ENCODE data around the gene PRPF19. TPM values are rescaled to one million over a fixed set of nuclear protein-coding genes. Genes with fewer than 3 reads are reported as not detected.

The PRPF19 gene
- total RNA-seq, 4 donors from 2014 or later, result 65.0 to 90.2 (median 84.1) TPM

DNA sequence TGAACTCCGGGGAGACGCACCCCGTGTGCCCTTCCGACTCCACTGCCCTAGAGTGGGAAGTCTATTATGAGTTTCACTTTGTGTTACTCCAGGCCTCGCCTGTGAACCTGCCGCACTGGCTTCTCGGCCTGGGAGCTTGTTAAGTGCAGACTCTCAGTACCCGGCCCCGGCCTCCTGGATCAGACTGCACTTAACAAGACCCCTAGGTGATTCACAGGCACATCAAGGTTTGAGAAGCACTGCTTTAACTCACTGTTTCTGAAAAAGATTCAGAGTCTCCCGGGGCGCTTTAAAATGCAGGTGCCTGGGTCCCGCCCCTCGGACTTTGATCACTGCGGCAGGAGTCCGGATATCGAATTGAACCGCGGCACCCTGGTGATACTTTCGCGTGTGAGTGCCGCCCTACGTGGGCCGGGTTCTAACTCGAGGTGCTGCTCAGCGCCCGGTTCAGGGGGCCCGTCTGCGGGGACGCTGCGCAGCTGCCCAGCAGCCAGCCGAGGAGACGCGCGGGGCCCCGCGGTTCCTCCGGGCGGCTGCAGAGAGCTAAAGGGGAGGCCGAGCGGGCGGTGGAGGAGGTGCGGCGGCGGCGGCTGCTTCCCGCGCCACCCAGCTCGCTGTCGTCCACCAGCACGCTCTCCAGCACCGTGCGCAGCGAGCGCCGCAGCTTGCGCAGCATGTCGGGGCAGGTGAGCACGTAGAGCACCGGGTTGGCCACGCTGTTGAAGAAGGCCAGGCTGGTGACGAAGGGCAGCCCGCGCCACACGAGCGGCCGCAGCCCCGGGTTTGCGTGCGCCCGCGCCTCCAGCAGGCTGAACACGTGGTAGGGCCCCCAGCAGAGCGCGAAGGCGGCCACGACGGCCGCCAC, 54.0 kb downstream of the PRPF19 start:
- intact Hi-C loops (cut with DNase I), result no loop called here
- DNase-seq, result no peak
- Histone ChIP-seq H3K4me1 (no peaks in the 10 kb centered on the region), H3K4me3 (no peak overlapping the region), H3K9me3 (no peaks in the 10 kb centered on the region), H3K27ac (no peak overlapping the region), H3K36me3 (peaks cover 24 to 61% (median 31%) of the 10 kb centered on the region in 3 donors), H3K27me3 (no peaks in the 10 kb centered on the region)
- TF ChIP-seq, protein P1, sequence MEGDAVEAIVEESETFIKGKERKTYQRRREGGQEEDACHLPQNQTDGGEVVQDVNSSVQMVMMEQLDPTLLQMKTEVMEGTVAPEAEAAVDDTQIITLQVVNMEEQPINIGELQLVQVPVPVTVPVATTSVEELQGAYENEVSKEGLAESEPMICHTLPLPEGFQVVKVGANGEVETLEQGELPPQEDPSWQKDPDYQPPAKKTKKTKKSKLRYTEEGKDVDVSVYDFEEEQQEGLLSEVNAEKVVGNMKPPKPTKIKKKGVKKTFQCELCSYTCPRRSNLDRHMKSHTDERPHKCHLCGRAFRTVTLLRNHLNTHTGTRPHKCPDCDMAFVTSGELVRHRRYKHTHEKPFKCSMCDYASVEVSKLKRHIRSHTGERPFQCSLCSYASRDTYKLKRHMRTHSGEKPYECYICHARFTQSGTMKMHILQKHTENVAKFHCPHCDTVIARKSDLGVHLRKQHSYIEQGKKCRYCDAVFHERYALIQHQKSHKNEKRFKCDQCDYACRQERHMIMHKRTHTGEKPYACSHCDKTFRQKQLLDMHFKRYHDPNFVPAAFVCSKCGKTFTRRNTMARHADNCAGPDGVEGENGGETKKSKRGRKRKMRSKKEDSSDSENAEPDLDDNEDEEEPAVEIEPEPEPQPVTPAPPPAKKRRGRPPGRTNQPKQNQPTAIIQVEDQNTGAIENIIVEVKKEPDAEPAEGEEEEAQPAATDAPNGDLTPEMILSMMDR (IDR thresholded peaks at IDR 0.05), result no peak
- no peak for TF ChIP-seq POLR2A (IDR thresholded peaks at IDR 0.05)
- 69 to 92% methylated on average over 2 to 15 of the region's 78 CpGs for WGBS, 2 donors

DNA sequence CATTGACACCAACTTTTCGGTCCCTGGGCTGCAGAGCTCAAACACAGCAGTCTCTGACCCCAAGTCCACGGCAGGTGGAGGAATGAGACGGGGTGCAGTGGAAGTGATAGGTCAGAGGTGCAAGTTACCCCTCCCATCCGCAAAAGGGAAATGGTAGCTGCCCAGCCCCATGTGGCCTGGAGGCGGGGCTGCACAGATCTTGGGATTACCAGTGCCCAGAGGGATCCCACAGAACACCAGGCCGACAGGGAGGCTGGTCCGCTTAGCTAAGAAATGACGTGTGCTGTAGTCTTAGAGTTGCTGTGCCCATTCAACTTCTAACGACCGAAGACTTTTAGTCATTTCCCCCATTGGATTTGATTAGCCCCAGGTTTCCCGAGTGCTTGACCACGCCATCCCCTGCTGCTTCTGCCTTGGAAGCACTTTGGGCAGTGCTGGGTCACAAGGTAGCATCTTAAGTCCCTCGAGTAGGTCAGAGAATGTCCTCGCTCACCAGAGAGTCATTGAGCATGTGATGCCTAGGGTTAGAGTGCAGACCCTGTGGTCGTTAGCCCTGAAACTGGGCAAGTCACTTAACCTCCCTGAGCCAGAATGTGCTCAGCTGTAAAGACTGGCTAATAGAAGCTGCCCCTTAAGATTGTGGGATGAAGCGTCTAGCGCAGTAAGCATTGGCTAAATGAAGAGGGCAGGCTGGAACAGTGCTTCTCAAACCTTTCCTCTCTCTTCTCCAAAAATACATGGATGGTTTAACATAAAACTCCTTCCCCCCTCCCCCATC, 54.9 kb downstream of the PRPF19 start:
- WGBS, 2 donors, result 82 to 85% methylated on average over 13 to 17 of the region's 17 CpGs
- intact Hi-C loops (cut with DNase I), result no loop called here
- no peak overlapping the region for H3K27ac ChIP-seq

DNA sequence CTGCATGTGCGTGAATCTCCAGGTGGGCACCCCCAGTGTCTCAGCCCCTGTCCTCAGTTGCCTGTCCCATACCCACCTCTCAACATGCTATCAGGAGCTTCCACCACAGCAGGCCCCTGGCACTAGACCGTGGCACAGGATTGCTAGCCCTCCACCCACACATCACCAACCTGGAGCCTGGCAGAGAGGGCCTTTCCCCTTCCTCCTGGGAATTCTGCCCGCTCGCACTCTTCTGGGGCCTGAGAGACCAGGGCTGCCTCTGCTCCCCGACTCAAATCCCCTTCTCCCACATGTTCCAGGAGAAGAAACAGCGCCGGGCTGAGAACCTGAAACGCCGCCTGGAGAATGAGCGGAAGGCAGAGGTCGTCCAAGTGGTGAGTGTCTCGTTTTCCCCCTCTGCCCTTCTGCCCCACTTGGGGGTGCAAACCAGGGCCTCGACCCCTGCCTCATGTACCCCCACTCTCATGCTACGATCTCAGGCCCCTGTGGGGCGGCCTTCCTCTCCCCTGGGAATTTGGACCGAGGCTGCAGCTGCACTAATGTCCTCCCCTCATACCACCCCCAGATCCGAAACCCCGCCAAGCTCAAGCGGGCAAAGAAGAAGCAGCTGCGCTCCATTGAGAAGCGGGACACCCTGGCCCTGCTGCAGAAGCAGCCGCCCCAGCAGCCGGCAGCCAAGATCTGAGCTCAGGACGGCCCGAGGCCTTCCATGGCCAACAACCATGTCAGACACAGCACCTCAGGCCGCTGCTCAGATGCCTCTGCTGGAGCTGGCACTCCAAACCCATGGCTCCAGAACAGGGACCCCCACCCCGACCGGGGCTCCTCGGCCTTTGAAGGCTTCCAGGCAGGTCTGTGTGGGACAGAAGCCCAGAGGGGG, 56.5 kb downstream of the PRPF19 start:
- TF ChIP-seq, protein P1 (IDR thresholded peaks at IDR 0.05), result no peak
- no peak for TF ChIP-seq POLR2A (IDR thresholded peaks at IDR 0.05)
- intact Hi-C loops (cut with DNase I), result no loop called here
- WGBS, 2 donors, result 70 to 100% methylated on average over 1 to 11 of the region's 29 CpGs

More for the DNA sequence above, 54.9 kb downstream of the PRPF19 start:
- Histone ChIP-seq H3K4me1 (no peaks in the 10 kb centered on the region), H3K4me3 (no peak overlapping the region), H3K27me3 (no peaks in the 10 kb centered on the region), H3K9me3 (no peaks in the 10 kb centered on the region), H3K36me3 (peaks cover 24 to 68% (median 31%) of the 10 kb centered on the region in 3 donors)
- no peak for TF ChIP-seq POLR2A (IDR thresholded peaks at IDR 0.05)
- TF ChIP-seq, protein P1 (IDR thresholded peaks at IDR 0.05), result no peak
- no peak for DNase-seq

DNA sequence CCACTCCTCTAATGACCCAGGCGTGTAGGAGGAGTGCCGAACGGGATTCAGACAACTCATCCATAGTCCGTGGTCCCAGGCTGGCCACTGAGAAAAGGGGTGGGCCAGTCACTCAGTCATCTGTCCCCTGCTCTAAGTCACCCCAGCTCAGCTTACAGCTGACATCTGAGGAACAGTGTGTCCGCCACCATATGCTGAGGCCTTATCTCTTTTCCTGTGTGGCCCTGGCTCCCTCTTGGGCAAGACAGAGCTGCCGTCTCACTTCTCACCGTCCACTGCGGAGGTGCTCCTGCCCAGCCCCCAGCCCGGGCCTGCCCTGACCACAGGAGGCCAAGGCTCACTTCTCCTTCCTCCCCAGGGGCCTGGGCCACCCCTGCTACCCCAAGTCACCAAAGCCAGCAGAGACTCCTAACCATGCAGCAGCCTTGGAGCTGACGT, 57.7 kb downstream of the PRPF19 start:
- no peak for TF ChIP-seq POLR2A (IDR thresholded peaks at IDR 0.05)
- TF ChIP-seq, protein P1 (IDR thresholded peaks at IDR 0.05), result no peak
- peaks cover 24 to 83% (median 34%) of the 10 kb centered on the region in 3 donors for H3K36me3 ChIP-seq
- WGBS, 2 donors, result 69% methylated on average over 5 of the region's 10 CpGs; no CpG with 5 or more reads in 1 of the 2 donors

More for the DNA sequence above, 56.5 kb downstream of the PRPF19 start:
- no peak for DNase-seq
- H3K36me3 ChIP-seq, result peaks cover 24 to 83% (median 34%) of the 10 kb centered on the region in 3 donors
- H3K4me1 ChIP-seq, result peaks cover 0 to 7% (median 3%) of the 10 kb centered on the region in 3 donors
- no peaks in the 10 kb centered on the region for H3K27me3 ChIP-seq
- H3K27ac ChIP-seq, result no peak overlapping the region
- H3K4me3 ChIP-seq, result no peak overlapping the region
- H3K9me3 ChIP-seq, result no peaks in the 10 kb centered on the region

More for the DNA sequence above, 57.7 kb downstream of the PRPF19 start:
- Histone ChIP-seq H3K9me3 (no peaks in the 10 kb centered on the region), H3K27me3 (no peaks in the 10 kb centered on the region), H3K4me1 (peaks cover 10 to 18% (median 12%) of the 10 kb centered on the region in 3 donors), H3K27ac (no peak overlapping the region), H3K4me3 (no peak overlapping the region)
- no peak for DNase-seq
- intact Hi-C loops (cut with DNase I), result no loop called here
